ENCODE measurements around the gene PRR7.
A peak's percentile ranks its signal among the peaks of the same experiment; 100 is the strongest.

Gene PRR7

DNA sequence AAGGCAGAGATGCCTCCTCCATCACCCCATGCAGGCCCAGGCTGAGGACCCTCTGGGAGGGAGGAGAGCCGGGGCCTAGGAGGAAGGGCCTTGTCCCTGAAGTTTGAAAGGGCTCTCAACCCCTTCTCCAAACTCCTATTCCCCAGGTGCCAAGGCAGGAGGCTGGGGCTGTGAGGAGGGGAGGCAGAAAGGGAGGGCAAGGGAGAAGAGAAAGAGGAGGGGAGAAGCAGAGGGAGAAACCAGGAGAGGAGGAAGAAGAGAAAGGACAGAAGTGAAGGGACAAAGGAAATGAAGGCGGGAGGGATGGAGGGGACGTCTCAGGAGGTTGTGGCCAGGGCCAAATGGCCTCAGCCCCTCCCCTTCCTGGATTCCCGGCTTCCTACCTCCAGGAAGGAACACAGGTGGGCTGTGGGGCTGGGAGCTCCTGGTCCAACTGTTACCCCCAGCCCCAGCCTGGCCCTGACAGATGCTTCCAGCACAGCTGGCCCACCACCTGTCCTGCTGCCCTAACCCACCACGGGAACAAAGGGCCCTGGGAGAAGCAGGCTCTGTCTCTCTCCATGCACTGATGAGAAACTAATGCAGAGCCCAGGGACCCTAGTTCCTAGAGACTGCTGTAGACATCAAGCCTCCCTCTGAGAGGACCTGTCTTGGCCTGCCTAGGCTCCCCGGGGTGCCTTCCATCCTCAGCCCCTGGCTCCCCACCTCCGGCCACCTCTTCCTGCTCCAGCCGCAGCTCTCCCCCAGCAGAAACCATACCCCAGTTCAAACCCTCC, 23.3 kb downstream of the PRR7 start:
- DNase-seq, result no peak
- TF ChIP-seq POLR2A (IDR thresholded peaks at IDR 0.05; ENCODE audit: low read length), result no peak
- TF ChIP-seq GATA1 (IDR thresholded peaks at IDR 0.05; ENCODE audit: low read depth, low read length), result no peak

DNA sequence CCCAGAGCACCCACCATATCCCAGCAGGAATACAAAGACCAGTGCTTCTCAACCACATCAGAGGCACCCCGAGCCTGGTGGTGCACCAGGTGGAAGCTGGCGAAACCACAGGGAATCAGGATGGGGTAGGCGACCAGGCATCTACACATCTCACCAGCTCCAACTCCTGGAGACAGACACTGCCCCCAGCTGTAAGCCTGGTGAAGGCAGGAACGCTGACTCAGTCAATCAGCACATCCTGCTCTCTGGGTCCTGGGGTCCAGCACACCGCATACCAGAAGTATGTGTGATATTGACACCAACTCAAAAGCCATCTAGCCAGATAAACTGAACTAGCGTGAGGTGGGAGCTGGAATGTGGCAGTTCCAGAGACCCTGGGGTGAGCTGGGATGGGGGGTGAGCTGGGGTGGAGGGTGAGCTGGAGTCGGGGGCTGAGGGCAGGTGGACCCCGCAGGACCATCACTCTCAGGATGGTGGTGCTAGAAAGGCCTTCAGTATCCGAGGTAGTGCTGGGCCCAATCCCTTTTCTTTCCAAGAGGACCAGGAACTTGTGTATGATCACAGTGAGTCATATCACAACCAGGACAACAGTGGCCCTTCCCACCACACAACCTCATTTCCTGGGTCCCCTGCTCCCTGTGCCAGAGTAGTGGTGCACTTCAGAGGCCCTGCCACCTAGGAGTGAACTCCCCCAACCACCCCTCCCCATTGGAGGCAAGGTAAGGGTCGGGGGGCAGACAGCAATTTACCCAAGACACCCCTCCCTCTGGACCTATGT, 24.3 kb downstream of the PRR7 start:
- no peak for DNase-seq
- no peak for TF ChIP-seq POLR2A (IDR thresholded peaks at IDR 0.05; ENCODE audit: low read length)
- TF ChIP-seq GATA1 (IDR thresholded peaks at IDR 0.05; ENCODE audit: low read depth, low read length), result no peak

DNA sequence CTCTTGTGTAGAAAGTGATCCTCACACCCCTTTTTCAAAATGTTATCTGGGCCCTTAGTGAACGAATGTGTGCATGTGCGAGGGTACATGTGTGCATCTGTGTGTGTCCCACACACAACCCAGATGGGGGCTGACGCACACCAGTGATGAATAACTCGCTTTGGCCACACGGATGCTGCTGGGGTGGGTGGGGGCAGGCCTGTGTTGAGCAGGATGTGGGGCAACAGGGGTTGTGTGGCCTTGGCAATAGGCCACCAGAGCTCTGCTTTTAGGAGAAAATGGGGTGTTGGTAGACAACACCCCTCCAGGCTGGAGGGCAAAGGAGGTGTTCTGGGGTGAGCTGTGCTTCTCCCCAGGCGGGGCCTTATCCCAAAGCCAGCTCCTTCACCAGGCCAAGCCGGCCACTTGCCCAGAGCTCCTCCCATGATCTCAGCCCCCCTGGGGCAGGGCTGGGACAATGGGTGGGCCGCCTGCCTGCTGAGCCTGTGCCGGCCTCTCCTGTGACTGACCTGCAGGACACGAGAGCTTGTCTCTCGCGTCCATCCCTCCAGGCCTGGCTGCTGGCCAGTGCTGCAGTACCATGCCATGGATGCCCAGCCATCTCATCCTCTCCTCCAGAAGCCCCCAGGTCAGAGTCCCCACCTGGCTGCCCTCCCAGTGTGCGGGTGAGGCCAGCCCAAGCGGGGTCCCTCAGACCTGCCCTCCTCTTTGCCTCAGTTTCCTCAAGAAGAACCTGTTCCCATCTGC, 25.2 kb downstream of the PRR7 start:
- TF ChIP-seq GATA1 (IDR thresholded peaks at IDR 0.05; ENCODE audit: low read depth, low read length) (no peak), POLR2A (IDR thresholded peaks at IDR 0.05; ENCODE audit: low read length) (no peak)
- no peak for DNase-seq

DNA sequence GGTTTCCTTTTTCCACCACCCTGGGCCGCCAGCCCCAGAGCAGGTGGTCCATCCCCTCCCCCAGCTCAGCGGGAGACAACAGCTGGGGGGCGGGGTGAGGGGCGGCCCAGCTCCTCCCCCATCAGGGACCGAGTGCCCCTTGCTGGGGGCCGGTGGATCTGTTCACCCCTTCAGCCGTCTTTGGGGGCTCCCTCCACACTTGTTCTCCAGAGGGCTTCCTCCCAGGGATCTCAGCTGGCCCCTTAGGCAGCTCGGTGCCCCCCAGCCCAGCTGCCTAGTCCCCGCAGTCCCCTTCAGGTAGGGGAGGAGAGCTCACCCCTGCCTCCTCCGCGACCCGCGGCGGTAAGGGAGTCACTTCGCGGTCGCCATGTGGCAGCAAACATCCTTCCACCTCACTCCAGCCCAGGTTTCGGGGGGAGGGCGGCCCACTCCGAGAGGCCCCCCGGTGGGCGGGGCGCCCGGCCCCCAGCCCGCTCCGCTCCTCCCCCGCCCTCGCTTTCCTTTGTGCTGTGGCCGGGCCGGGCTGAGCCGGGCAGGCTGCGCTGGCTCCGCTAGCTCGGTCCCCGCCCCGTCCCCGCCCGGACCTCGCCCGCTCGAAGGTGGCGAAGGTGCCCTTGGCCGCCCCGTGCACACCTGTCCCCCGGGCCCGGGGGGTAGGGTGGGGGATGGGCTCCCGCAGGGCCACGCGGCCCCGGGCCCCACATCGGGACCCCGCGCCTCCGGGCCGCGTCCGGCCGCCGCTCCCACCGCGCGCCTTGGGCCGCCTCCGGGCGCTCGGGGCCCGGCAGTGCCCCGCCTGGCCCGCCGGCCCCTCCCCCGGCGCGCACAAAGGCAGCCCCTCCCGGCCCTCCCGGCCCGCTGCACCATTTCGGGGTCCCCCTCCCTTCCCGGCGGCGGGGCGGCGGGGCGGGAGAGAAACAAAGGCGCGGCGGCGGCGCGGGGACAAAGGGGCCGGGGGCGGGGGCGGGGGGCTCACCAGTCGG, 26.1 kb downstream of the PRR7 start:
- no peak for DNase-seq
- TF ChIP-seq GATA1 (IDR thresholded peaks at IDR 0.05; ENCODE audit: low read depth, low read length) (no peak), POLR2A (IDR thresholded peaks at IDR 0.05; ENCODE audit: low read length) (no peak)

DNA sequence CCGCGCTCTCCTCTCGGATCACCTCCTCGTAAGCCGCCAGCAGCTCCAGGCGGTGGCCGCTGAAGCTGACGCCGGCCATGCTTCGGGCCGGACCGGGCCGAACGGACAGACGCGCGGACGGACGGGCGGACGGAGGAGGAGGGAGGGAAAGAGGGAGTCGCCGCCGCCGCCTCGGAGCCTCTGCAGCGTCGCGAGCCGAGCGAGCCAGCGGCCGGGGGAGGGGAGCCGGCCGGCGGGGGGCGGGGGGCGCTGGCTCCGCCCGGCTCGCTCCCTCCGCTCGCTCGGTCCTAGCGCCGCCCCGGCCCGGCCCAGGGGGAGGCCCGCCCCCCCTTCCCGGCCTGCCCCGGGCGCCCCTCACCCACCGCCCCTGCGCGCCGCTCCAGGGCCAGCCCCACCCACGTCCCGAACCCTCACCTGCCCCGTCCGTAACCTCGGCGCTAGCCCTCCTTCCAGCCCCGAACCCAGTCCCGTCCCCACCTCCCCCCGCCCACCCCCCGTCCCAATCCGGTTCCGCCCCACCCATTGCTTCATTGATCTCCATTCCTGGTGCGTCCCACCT, 26.9 kb downstream of the PRR7 start, which contains the start of gene DBN1:
Gene DBN1, minus strand, starts transcription at position 192 of the 559 bp plus-strand sequence. Its CDS starts 113 bp downstream, at position 79.
- peak in 1 of 2 experiments; percentile 37 for DNase-seq
- TF ChIP-seq POLR2A (IDR thresholded peaks at IDR 0.05; ENCODE audit: low read length) (no peak), GATA1 (IDR thresholded peaks at IDR 0.05; ENCODE audit: low read depth, low read length) (no peak)

DNA sequence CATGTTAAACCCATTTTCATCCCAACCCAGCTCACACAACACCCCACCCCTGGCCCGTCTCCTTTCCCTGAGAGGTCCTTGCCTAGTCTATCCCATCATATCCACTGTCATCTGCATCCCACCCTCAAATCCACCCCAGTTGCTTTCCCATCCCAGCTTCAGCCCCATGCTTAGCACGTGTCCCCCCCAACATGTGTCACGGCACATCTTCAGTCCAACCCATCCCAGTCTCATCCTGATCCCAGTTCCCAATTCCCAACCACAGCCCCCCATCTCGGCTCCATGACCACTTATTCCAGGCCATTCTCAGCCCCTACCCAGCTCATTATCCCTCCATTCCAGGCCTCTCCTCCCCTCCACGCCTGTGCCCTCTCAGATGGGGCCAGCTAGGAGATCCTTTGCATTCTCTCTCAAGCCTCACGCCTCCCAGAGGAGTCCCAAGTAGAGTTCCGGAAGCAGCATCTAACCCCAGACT, 27.4 kb downstream of the PRR7 start:
- no peak for TF ChIP-seq GATA1 (IDR thresholded peaks at IDR 0.05; ENCODE audit: low read depth, low read length)
- no peak for TF ChIP-seq POLR2A (IDR thresholded peaks at IDR 0.05; ENCODE audit: low read length)
- DNase-seq, result no peak

DNA sequence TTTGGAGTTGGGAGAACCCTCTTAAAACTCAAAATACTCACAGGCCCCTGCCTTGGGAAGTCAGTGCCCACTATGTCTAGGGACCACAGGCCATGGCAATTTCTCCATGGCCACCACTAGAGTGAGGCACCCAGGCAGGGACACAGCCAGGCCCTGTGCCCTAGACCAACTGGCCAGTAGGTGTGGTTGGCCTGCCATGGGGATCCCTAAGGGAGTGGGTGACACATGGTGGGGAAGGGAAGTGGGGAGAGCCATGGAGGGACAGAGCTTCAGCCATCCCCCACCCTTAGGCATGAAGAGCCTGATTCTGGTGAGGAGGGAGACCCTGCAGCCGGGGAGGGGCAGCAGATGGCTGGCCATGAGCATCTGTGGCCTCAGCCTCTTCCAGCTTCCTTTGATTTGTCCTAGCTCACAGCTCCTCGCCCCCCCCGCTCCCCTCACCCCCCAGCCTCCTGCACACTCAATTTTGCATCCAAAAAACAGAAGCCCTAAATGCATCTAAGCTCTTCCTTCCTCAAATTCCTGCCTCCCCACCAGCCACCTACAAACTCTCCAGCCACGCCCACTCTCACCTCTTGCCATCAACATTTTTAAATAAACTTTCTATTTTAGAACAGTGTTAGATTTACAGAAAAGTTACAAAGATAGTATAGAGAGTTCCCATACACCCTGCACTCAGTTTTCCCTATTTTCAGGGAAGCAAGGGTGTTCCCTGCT, 28.4 kb downstream of the PRR7 start:
- TF ChIP-seq POLR2A (IDR thresholded peaks at IDR 0.05; ENCODE audit: low read length) (no peak), GATA1 (IDR thresholded peaks at IDR 0.05; ENCODE audit: low read depth, low read length) (no peak)
- no peak for DNase-seq

DNA sequence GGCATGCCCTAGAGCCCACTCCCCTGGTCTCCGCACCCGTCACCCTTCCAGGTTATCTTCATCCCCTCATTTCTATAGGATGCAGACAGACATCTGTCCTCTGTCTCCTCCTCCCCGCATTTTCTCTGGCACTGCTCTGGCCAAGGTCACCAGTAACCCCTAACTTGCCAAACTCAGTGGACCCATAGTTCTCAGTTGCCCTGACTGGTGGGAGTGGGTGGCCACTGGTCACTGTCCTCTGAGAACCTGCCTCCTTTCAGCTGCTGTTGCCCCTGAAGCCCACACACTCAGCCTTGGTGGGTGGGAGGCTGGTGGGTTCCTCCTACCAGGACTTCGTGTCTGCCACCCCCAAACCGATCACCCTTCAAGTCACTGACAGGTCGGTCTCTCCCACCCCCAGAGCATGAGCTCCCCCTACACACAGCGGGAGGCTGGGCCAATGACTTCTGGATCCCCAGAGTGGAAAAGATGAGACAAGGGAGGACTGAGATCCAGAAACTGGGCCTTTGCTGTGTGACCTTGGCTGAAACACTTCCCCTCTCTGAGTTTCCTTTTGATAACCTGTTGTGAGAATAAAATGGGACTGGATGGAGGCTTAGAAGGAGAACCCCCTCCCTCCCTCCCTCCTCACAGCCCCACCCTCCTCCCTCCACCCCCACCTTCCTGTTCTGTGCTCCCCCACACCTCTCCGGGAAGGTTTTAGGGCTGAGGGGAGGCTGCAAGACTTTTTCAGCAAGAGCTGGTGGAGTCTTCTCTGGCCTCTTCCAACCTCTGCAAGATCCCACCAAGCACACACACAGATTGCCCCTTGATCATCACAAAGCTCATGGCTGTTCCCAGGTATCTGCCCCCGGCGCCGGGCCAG, 29.2 kb downstream of the PRR7 start:
- DNase-seq, result no peak
- TF ChIP-seq GATA1 (IDR thresholded peaks at IDR 0.05; ENCODE audit: low read depth, low read length) (no peak), POLR2A (IDR thresholded peaks at IDR 0.05; ENCODE audit: low read length) (no peak)

DNA sequence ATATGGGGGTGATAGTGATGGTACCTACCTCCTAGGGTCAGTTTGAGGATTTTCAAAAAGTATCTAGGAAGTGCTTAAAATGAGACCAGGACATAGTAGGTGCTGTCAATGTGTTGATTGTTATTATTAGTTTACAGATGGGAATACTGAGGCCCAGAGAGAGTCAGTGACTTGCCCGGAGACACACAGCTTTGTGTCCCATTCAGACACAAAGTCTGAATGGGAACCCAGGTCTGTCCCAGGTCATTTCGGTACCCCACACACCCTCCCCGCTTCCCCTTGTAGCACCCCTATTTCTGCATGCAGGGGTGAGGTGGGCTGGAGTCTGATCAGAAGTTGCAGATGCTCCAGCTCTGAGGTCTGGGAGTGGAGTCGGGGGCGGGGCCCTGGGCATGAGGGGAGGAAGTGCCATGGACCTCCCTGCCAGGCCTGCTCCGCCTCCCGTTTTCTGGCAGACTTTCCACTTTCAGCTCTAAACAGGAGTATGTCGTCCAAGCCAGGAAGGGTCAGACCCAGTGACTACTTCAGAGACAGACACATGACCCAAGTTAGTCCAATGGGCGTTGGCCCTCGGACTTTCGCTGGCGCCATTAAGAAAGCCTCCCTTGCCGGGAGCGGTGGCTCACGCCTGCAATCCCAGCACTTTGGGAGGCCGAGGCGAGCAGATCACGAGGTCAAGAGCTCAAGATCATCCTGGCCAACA, 30.1 kb downstream of the PRR7 start:
- DNase-seq, result no peak
- TF ChIP-seq POLR2A (IDR thresholded peaks at IDR 0.05; ENCODE audit: low read length) (no peak), GATA1 (IDR thresholded peaks at IDR 0.05; ENCODE audit: low read depth, low read length) (no peak)

DNA sequence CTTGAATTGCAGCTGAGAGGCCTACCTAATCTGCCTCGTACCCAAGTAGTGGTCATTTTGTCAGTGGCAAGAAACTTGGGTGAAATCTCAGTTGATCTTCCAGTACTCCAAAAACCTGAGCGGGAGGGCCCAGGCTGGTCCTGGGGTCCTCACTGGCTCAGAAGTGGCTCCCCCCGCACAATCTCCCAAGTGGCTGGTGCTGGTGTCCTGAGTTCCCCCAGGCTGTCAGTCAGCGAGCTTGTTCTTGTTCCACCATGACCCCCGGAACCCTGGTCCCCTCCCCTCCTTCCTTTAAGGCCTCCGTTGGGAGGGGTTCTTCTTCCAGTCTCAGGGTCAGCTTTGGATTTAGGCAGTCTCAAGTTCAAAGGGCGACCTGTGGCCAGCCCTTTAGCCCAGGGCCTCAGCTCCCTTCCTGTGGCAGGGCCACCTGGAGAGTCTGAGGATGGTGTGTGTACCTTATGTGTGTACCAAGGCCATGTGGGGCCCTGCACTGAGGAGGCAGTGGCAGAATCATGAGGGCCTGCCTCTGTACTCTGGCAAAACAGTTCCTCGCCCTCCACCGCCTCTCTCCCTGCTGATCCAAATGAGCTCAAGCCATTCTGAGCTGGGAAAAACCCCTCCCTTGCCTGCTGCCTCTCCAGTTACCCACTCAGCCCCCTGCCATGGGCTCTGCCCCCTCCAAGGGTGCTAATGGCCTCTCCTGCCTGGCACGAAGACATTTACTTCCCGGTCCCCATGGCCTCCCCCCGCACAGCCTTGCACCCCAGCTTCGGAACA, 31.3 kb downstream of the PRR7 start:
- DNase-seq, result no peak
- no peak for TF ChIP-seq POLR2A (IDR thresholded peaks at IDR 0.05; ENCODE audit: low read length)
- no peak for TF ChIP-seq GATA1 (IDR thresholded peaks at IDR 0.05; ENCODE audit: low read depth, low read length)

All from erythroblast (primary cell).